Stimulated activated CD4-positive, alpha-beta T cell treated with anti-CD3 and anti-CD28 coated beads, TNF-alpha, amount 100 ng/mL, for 48 hours (primary cell): ENCODE measurements around the gene ATG5.

ENCODE experiments used
- DNase-seq, 3 donors: peaks; one replicate each; pipeline ENCODE4 v3.0.0-alpha.2; 2020; ENCODE audit warnings: low read depth in 3 of 3

The ATG5 gene

GRCh38 chr6:106180208-106180607 lies 145.4 kb downstream of the ATG5 start:
- DNase-seq: no peak

GRCh38 chr6:106178900-106179299 lies 146.7 kb downstream of the ATG5 start:
- no peak for DNase-seq

- no peak for DNase-seq
These were observed 147.8 kb downstream of the ATG5 start for GRCh38 chr6:106177786-106178185.

- DNase-seq: no peak
These were observed 152.3 kb downstream of the ATG5 start for GRCh38 chr6:106173124-106173879.

- no peak for DNase-seq
These were observed 155.3 kb downstream of the ATG5 start for GRCh38 chr6:106170030-106170791.

- no peak for DNase-seq
These were observed 156.0 kb downstream of the ATG5 start for GRCh38 chr6:106169517-106169916.

GRCh38 chr6:106168097-106168888 lies 157.3 kb downstream of the ATG5 start:
- no peak for DNase-seq

- DNase-seq: no peak
These were observed 158.3 kb downstream of the ATG5 start for GRCh38 chr6:106167096-106167814.

- no peak for DNase-seq
These were observed 159.6 kb downstream of the ATG5 start for GRCh38 chr6:106165885-106166485.

GRCh38 chr6:106163966-106164877 lies 161.3 kb downstream of the ATG5 start:
- peak; percentile 45 to 75 (median 62) for DNase-seq

GRCh38 chr6:106163446-106163965 lies 162.1 kb downstream of the ATG5 start:
- peak in 2 of 3 donors; percentile 28 to 53 for DNase-seq

- DNase-seq: no peak
These were observed 162.6 kb downstream of the ATG5 start for GRCh38 chr6:106162921-106163320.

GRCh38 chr6:106161893-106162292 lies 163.7 kb downstream of the ATG5 start:
- no peak for DNase-seq

GRCh38 chr6:106161311-106161874 lies 164.2 kb downstream of the ATG5 start:
- DNase-seq: no peak

- DNase-seq: no peak
These were observed 165.4 kb downstream of the ATG5 start for GRCh38 chr6:106160189-106160588.

GRCh38 chr6:106159531-106159940 lies 166.0 kb downstream of the ATG5 start:
- DNase-seq: no peak

GRCh38 chr6:106158816-106159215 lies 166.7 kb downstream of the ATG5 start:
- DNase-seq: no peak

GRCh38 chr6:106156863-106157262 lies 168.7 kb downstream of the ATG5 start:
- no peak for DNase-seq

GRCh38 chr6:106156413-106156812 lies 169.1 kb downstream of the ATG5 start:
- no peak for DNase-seq
